HepG2 (cell line): ENCODE measurements around the gene VGLL3. TPM values are rescaled to one million over a fixed set of nuclear protein-coding genes. Genes with fewer than 3 reads are reported as not detected.

Experiments used
- ATAC-seq: fragments of 200-7000 bp; cut with Tn5 transposase; 3 replicates; pipeline ENCODE4 v1.9.1; 2020; ENCODE audit warnings: mild to moderate bottlenecking, moderate library complexity
- BruUV-seq: library from RNA; stranded (reverse); fragments of 400-500 nt; replicated peaks from 2 replicates; lab custom pipeline; 2021; lab: Mats Ljungman, UMichigan
- CTCF ChIA-PET: fragments of 300-600 bp; formaldehyde crosslinking; extraction: SDS; loops from one replicate; lab custom pipeline; 2021; ENCODE audit warnings: low total read pairs, inconsistent platforms, low intra/inter-chr PET ratio; lab: Yijun Ruan, JAX
- POLR2A ChIA-PET: fragments of 350-600 bp; sonication (Branson Sonifier 250); formaldehyde crosslinking; loops from one replicate; lab custom pipeline; 2020; ENCODE audit warnings: antibody characterized with exemption, inconsistent platforms; lab: Yijun Ruan, JAX
- DNase-seq: peaks from one replicate; pipeline ENCODE4 v3.0.0-alpha.2; 2015; ENCODE audit warnings: low spot score
- FAIRE-seq: peaks from 3 replicates; lab custom pipeline; 2011; peaks lifted over from hg19 to GRCh38; lab: Jason Lieb, UNC
- H2AFZ ChIP-seq: one replicate; pipeline ENCODE4 v1.6.1; 2011; ENCODE audit warnings: low read length, inconsistent platforms
- H3K27ac ChIP-seq: fragments of 300-600 bp; 3 replicates; pipeline ENCODE4 v1.8.0; 2011; ENCODE audit warnings: mixed run types, mild to moderate bottlenecking, mixed read lengths, low read length, inconsistent platforms; ENCODE audit not compliant: insufficient read depth; ENCODE audit errors: extremely low read length
- H3K27me3 ChIP-seq, 2 experiments: fragments of 200-600 bp in 1 of 2; 2 replicates in 1 of 2; 3 replicates in 1 of 2; pipeline versions ENCODE4 v1.6.0 to v1.8.0; 2011; ENCODE audit warnings: low read length in 2 of 2, mild to moderate bottlenecking in 2 of 2, moderate library complexity in 2 of 2, inconsistent platforms in 1 of 2; ENCODE audit not compliant: insufficient read depth in 2 of 2, control insufficient read depth in 1 of 2
- H3K36me3 ChIP-seq, 2 experiments: fragments of 200-600 bp in 1 of 2; replicated peaks in 1 of 2; 2 replicates in 1 of 2; 3 replicates in 1 of 2; pipeline versions ENCODE4 v1.5.1 to v1.8.0; 2011; ENCODE audit warnings: low read length in 2 of 2, inconsistent platforms in 1 of 2; ENCODE audit not compliant: insufficient read depth in 2 of 2, control insufficient read depth in 1 of 2
- H3K4me1 ChIP-seq: 2 replicates; pipeline ENCODE4 v1.5.1; 2012; ENCODE audit warnings: low read length, inconsistent platforms; ENCODE audit not compliant: insufficient read depth
- H3K4me2 ChIP-seq: 2 replicates; pipeline ENCODE4 v1.6.0; 2011; ENCODE audit warnings: low read depth, low read length, inconsistent platforms
- H3K4me3 ChIP-seq, 3 experiments: fragments of 200-600 bp in 1 of 3; sonication (generic), shearing (Covaris generic) in 1 of 3; replicated peaks in 1 of 3; 2 replicates each; pipeline ENCODE4 v1.5.1; 2011 to 2016; ENCODE audit warnings: low read length in 3 of 3, inconsistent platforms in 2 of 3, low read depth in 2 of 3, mild to moderate bottlenecking in 2 of 3, control low read depth in 1 of 3, mixed read lengths in 1 of 3; ENCODE audit not compliant: insufficient read depth in 1 of 3
- H3K79me2 ChIP-seq: one replicate; pipeline ENCODE4 v1.6.1; 2011; ENCODE audit warnings: low read length, inconsistent platforms; ENCODE audit not compliant: insufficient read depth
- H3K9ac ChIP-seq: 2 replicates; pipeline ENCODE4 v1.6.0; 2011; ENCODE audit warnings: mild to moderate bottlenecking, low read depth, low read length, inconsistent platforms; ENCODE audit not compliant: insufficient read depth
- H3K9me3 ChIP-seq: 2 replicates; pipeline ENCODE4 v1.5.1; 2012; ENCODE audit warnings: mild to moderate bottlenecking, low read length
- H4K20me1 ChIP-seq: 2 replicates; pipeline ENCODE4 v1.6.0; 2011; ENCODE audit warnings: inconsistent platforms, mild to moderate bottlenecking, low read length, moderate library complexity; ENCODE audit not compliant: insufficient read depth
- ATF5 ChIP-seq: sonication (generic); formaldehyde crosslinking; IDR thresholded peaks from 2 replicates; pipeline ENCODE4 v1.4.0; 2020; ENCODE audit warnings: mild to moderate bottlenecking, low read depth, missing genetic modification reagents
- BRCA1 ChIP-seq: sonication (generic); formaldehyde crosslinking; IDR thresholded peaks from 2 replicates; pipeline ENCODE4 v1.4.0; 2020; ENCODE audit warnings: missing genetic modification reagents
- GTF2F1 ChIP-seq: fragments of 150-350 bp; IDR thresholded peaks from 2 replicates; pipeline ENCODE4 v1.6.1; 2014; ENCODE audit warnings: low read length
- MTA3 ChIP-seq: sonication (generic); formaldehyde crosslinking; IDR thresholded peaks from 2 replicates; pipeline ENCODE4 v1.4.0; 2020; ENCODE audit warnings: missing genetic modification reagents
- NONO ChIP-seq, 2 experiments: fragments of 450-650 bp in 1 of 2; sonication (generic) in 1 of 2; formaldehyde crosslinking in 1 of 2; IDR thresholded peaks in 1 of 2; conservative IDR thresholded peaks in 1 of 2; 2 replicates each; pipeline versions ENCODE4 v1.6.1 to v1.8.0; 2017 to 2022; ENCODE audit warnings: mild to moderate bottlenecking in 1 of 2, missing genetic modification reagents in 1 of 2, moderate library complexity in 1 of 2
- RAD21 ChIP-seq: fragments of 450-650 bp; formaldehyde crosslinking; IDR thresholded peaks from 2 replicates; pipeline ENCODE4 v1.5.0; 2020; ENCODE audit warnings: mild to moderate bottlenecking
- RBFOX2 ChIP-seq: fragments of 200-400 bp; formaldehyde crosslinking; IDR thresholded peaks from 2 replicates; pipeline ENCODE4 v1.6.1; 2017; ENCODE audit warnings: low read depth, mild to moderate bottlenecking, low read length
- RBM39 ChIP-seq: fragments of 200-400 bp; formaldehyde crosslinking; IDR thresholded peaks from one replicate; pipeline ENCODE4 v1.6.1; 2018; ENCODE audit warnings: antibody characterized with exemption, mild to moderate bottlenecking, low read depth, low read length; ENCODE audit not compliant: poor library complexity, severe bottlenecking
- SAFB2 ChIP-seq: sonication (generic); formaldehyde crosslinking; IDR thresholded peaks from 2 replicates; pipeline ENCODE4 v1.5.1; 2020; ENCODE audit warnings: missing genetic modification reagents, low read depth, mild to moderate bottlenecking, borderline replicate concordance
- SKI ChIP-seq: fragments of 450-650 bp; IDR thresholded peaks from one replicate; pipeline ENCODE4 v1.6.1; 2018; ENCODE audit warnings: mild to moderate bottlenecking; ENCODE audit not compliant: partially characterized antibody
- TAF1 ChIP-seq: sonication (generic); formaldehyde crosslinking; IDR thresholded peaks from 2 replicates; pipeline ENCODE4 v1.4.0; 2020; ENCODE audit warnings: missing genetic modification reagents
- TEAD2 ChIP-seq: sonication (generic); formaldehyde crosslinking; IDR thresholded peaks from 2 replicates; pipeline ENCODE4 v1.9.0; 2021; ENCODE audit warnings: missing genetic modification reagents
- TIGD3 ChIP-seq: sonication (generic); formaldehyde crosslinking; IDR thresholded peaks from 2 replicates; pipeline ENCODE4 v1.5.1; 2020; ENCODE audit warnings: mild to moderate bottlenecking, missing genetic modification reagents, borderline replicate concordance
- ZC3H4 ChIP-seq: sonication (generic); formaldehyde crosslinking; IDR thresholded peaks from 2 replicates; pipeline ENCODE4 v1.4.0; 2020; ENCODE audit warnings: missing genetic modification reagents, borderline replicate concordance
- ZNF17 ChIP-seq: sonication (generic); formaldehyde crosslinking; IDR thresholded peaks from 2 replicates; pipeline ENCODE4 v1.5.0; 2020; ENCODE audit warnings: mild to moderate bottlenecking, missing genetic modification reagents
- ZNF260 ChIP-seq: sonication (generic); formaldehyde crosslinking; IDR thresholded peaks from 2 replicates; pipeline ENCODE4 v1.4.0; 2020; ENCODE audit warnings: missing genetic modification reagents, low read depth, mild to moderate bottlenecking, borderline replicate concordance
- ZNF329 ChIP-seq: sonication (generic); formaldehyde crosslinking; IDR thresholded peaks from 2 replicates; pipeline ENCODE4 v1.9.0; 2021; ENCODE audit warnings: low read depth, mild to moderate bottlenecking, missing genetic modification reagents
- ZNF382 ChIP-seq: sonication (generic); formaldehyde crosslinking; IDR thresholded peaks from 2 replicates; pipeline ENCODE4 v1.5.0; 2020; ENCODE audit warnings: missing genetic modification reagents, mild to moderate bottlenecking, borderline replicate concordance
- ZNF432 ChIP-seq: sonication (generic); formaldehyde crosslinking; IDR thresholded peaks from 2 replicates; pipeline ENCODE4 v1.5.0; 2020; ENCODE audit warnings: missing genetic modification reagents, mild to moderate bottlenecking, borderline replicate concordance
- ZNF510 ChIP-seq: sonication (generic); formaldehyde crosslinking; IDR thresholded peaks from 2 replicates; pipeline ENCODE4 v1.4.0; 2020; ENCODE audit warnings: low read depth, mild to moderate bottlenecking, missing genetic modification reagents
- ZNF614 ChIP-seq: IDR thresholded peaks from 2 replicates; pipeline ENCODE4 v1.6.1; 2018; ENCODE audit warnings: missing biosample characterization, missing genetic modification reagents, inconsistent platforms, borderline replicate concordance
- ZNF7 ChIP-seq: IDR thresholded peaks from 2 replicates; pipeline ENCODE4 v1.6.1; 2016; ENCODE audit warnings: missing biosample characterization, missing genetic modification reagents
- ZSCAN12 ChIP-seq: sonication (generic); formaldehyde crosslinking; IDR thresholded peaks from 2 replicates; pipeline ENCODE4 v1.9.0; 2021; ENCODE audit warnings: mild to moderate bottlenecking, missing genetic modification reagents
- WGBS: methylation state at CpG from one replicate; pipeline ENCODE4 v1.1.6; 2017; ENCODE audit warnings: low lambda C conversion rate; 5-methylcytosine and 5-hydroxymethylcytosine counted together
- in situ Hi-C: cut with HindIII; loops from 2 replicates; pipeline ENCODE4 v1.10.0; 2017; ENCODE audit warnings: low pct_unique_long_range_greater_than_20kb; ENCODE audit not compliant: extremely low pct_ligation_motif_present
- intact Hi-C: fragments of 100-400 bp; cut with micrococcal nuclease; formaldehyde crosslinking; loops from one replicate; pipeline ENCODE4 v1.10.0; 2022; ENCODE audit not compliant: unreplicated experiment
- polyA plus RNA-seq, 8 experiments: library from polyadenylated mRNA; depleted of rRNA in 3 of 8; stranded (reverse) in 7 of 8; unstranded in 1 of 8; fragments of >200 nt; fragmentation: Illumina TruSeq in 4 of 8; extraction: Trizol in 4 of 8; gene quantifications; 2 replicates each; pipeline versions ENCODE4 v1.2.1 to v1.2.3, GENCODE V29; 2011 to 2016; ENCODE audit warnings: low read depth in 4 of 8, missing spikeins in 1 of 8, mixed read lengths in 1 of 8; ENCODE audit not compliant: insufficient read depth in 1 of 8
- total RNA-seq, 5 experiments: library from RNA; depleted of rRNA; stranded (reverse); fragments of >200 nt; fragmentation: Illumina TruSeq; extraction: Trizol; gene quantifications; 2 replicates each; pipeline ENCODE4 v1.2.3, GENCODE V29; 2016; ENCODE audit warnings: low read depth in 1 of 5

The VGLL3 gene
- total and polyA plus RNA-seq, 2 of the 13 experiments (the other 11 are each of a cell fraction or from before 2014, with no cell fraction given) = 0.03 to 0.07 TPM

- TF ChIP-seq ZNF260 (CRISPR knock-in tag) = no peak
- TF ChIP-seq ZNF382 (CRISPR knock-in tag) = no peak
- TF ChIP-seq ZC3H4 (CRISPR knock-in tag) = no peak
- no peak for TF ChIP-seq RBM39
- no peak for TF ChIP-seq SKI
- TF ChIP-seq GTF2F1 = no peak
- TF ChIP-seq SAFB2 (CRISPR knock-in tag) = no peak
These were observed 68.8 kb downstream of the VGLL3 start (continued) for GRCh38 chr3:86921971-86922680.

GRCh38 chr3:86914670-86915069 is 76.3 kb downstream of the VGLL3 start:
- in situ Hi-C loops = no loop called here
- intact Hi-C loops = no loop called here
- no TSS peak for BruUV-seq
- no peak overlapping the region for H3K4me3 ChIP-seq
- no peak overlapping the region for H3K4me2 ChIP-seq
- H3K36me3 ChIP-seq = no peaks in the 10 kb centered on the region
- no peak overlapping the region for H3K27ac ChIP-seq
- 2% methylated on average over 3 of the region's 3 CpGs for WGBS
- POLR2A ChIA-PET = no interaction called here
- H3K27me3 ChIP-seq = no peaks in the 10 kb centered on the region; a peak in 1 of 5 replicates
- no peaks in the 10 kb centered on the region for H4K20me1 ChIP-seq
- DNase-seq = no peak
- TF ChIP-seq ATF5 (CRISPR knock-in tag) = no peak
- no peak for TF ChIP-seq NONO (IDR thresholded peaks at IDR 0.05)
- no peak for TF ChIP-seq NONO (CRISPR knock-in tag; conservative IDR thresholded peaks at IDR 0.05)
- no peak for TF ChIP-seq ZNF7 (CRISPR knock-in tag)
- no peak for TF ChIP-seq ZNF432 (CRISPR knock-in tag)
- TF ChIP-seq TIGD3 (CRISPR knock-in tag) = no peak
- no peak for TF ChIP-seq ZNF17 (CRISPR knock-in tag)
- no peak for TF ChIP-seq MTA3 (CRISPR knock-in tag)
- TF ChIP-seq RAD21 = no peak
- no peak for TF ChIP-seq RBFOX2
- TF ChIP-seq ZNF510 (CRISPR knock-in tag) = no peak
- no peak for TF ChIP-seq ZNF329 (CRISPR knock-in tag)
- TF ChIP-seq TAF1 (CRISPR knock-in tag) = no peak
- TF ChIP-seq ZSCAN12 = no peak
- TF ChIP-seq BRCA1 (CRISPR knock-in tag) = no peak
- TF ChIP-seq ZNF614 (CRISPR knock-in tag) = no peak
- no peak for TF ChIP-seq TEAD2 (CRISPR knock-in tag)
- ATAC-seq = no peak
- H3K9me3 ChIP-seq = no peaks in the 10 kb centered on the region
- H3K79me2 ChIP-seq = no peaks in the 10 kb centered on the region
- no peaks in the 10 kb centered on the region for H3K4me1 ChIP-seq
- H2AFZ ChIP-seq = no peak overlapping the region
- FAIRE-seq = no peak
- no peak overlapping the region for H3K9ac ChIP-seq
- CTCF ChIA-PET = no interaction called here
